ENCODE measurements around the gene NLRC4.
"Not testable (repeated sequence)": the region's sequence is repeated elsewhere in the genome, so short reads cannot be mapped to it uniquely, and the experiment has no call there.

NLRC4 gene
- 10.3 to 147 (median 79.8) reads per million in 18 experiments for total RNA-seq

GRCh38 chr2:32264422-32265105, at the start of gene NLRC4:
Gene NLRC4, minus strand, starts transcription at chr2:32264886. Its CDS starts 8,111 bp downstream, at chr2:32256775.
- DNase-seq, result peak; percentile 91 to 95

GRCh38 chr2:32310577-32310976, 45.9 kb upstream of the NLRC4 start:
- no peak for DNase-seq

GRCh38 chr2:32293966-32294562, 29.4 kb upstream of the NLRC4 start:
- DNase-seq, result not testable (repeated sequence)

- DNase-seq, result not testable (repeated sequence)
Measured at GRCh38 chr2:32293493-32293892, 28.8 kb upstream of the NLRC4 start.

- DNase-seq, result no peak
Measured at GRCh38 chr2:32291746-32292145, 27.1 kb upstream of the NLRC4 start.

GRCh38 chr2:32290000-32290339, 25.3 kb upstream of the NLRC4 start:
- DNase-seq, result no peak

GRCh38 chr2:32289165-32289999, 24.7 kb upstream of the NLRC4 start:
- peak; percentile 80 to 90 for DNase-seq

GRCh38 chr2:32284321-32284720, 19.6 kb upstream of the NLRC4 start:
- DNase-seq, result peak; percentile 65 to 68

- no peak for DNase-seq
Measured at GRCh38 chr2:32278478-32278853, 13.8 kb upstream of the NLRC4 start.

- DNase-seq, result peak; percentile 93 to 95
Measured at GRCh38 chr2:32277674-32278477, 13.2 kb upstream of the NLRC4 start, which contains the start of gene YIPF4. Gene YIPF4, plus strand, starts transcription at chr2:32277904. Its CDS starts 252 bp downstream, at chr2:32278156.

GRCh38 chr2:32277363-32277673, 12.6 kb upstream of the NLRC4 start:
- no peak for DNase-seq

- DNase-seq, result not testable (repeated sequence)
Measured at GRCh38 chr2:32275790-32276189, 11.1 kb upstream of the NLRC4 start.

- DNase-seq, result no peak
Measured at GRCh38 chr2:32274289-32274688, 9.6 kb upstream of the NLRC4 start.

GRCh38 chr2:32272279-32272678, 7.6 kb upstream of the NLRC4 start:
- DNase-seq, result peak in 1 of 2 donors; percentile 5

- DNase-seq, result no peak
Measured at GRCh38 chr2:32271063-32271462, 6.4 kb upstream of the NLRC4 start.

GRCh38 chr2:32262105-32262504, 2.6 kb downstream of the NLRC4 start:
- DNase-seq, result peak; percentile 84 to 94

- no peak for DNase-seq
Measured at GRCh38 chr2:32260376-32260775, 4.3 kb downstream of the NLRC4 start.

- no peak for DNase-seq
Measured at GRCh38 chr2:32258242-32258641, 6.4 kb downstream of the NLRC4 start.

- DNase-seq, result no peak
Measured at GRCh38 chr2:32250290-32250689, 14.4 kb downstream of the NLRC4 start.

GRCh38 chr2:32249731-32250236, 14.9 kb downstream of the NLRC4 start:
- no peak for DNase-seq

GRCh38 chr2:32248299-32248698, 16.4 kb downstream of the NLRC4 start:
- no peak for DNase-seq

- no peak for DNase-seq
Measured at GRCh38 chr2:32246911-32247310, 17.8 kb downstream of the NLRC4 start.

GRCh38 chr2:32242331-32242730, 22.4 kb downstream of the NLRC4 start:
- DNase-seq, result no peak

Measured in inflammatory macrophage (primary cell).